ENCODE data around the gene AKNA. TPM values are rescaled to one million over a fixed set of nuclear protein-coding genes. Genes with fewer than 3 reads are reported as not detected.

Gene AKNA
- total and polyA plus RNA-seq, 2 donors (not counting 1 experiment from before 2014, with no cell fraction given), result 178 to 407 TPM

DNA sequence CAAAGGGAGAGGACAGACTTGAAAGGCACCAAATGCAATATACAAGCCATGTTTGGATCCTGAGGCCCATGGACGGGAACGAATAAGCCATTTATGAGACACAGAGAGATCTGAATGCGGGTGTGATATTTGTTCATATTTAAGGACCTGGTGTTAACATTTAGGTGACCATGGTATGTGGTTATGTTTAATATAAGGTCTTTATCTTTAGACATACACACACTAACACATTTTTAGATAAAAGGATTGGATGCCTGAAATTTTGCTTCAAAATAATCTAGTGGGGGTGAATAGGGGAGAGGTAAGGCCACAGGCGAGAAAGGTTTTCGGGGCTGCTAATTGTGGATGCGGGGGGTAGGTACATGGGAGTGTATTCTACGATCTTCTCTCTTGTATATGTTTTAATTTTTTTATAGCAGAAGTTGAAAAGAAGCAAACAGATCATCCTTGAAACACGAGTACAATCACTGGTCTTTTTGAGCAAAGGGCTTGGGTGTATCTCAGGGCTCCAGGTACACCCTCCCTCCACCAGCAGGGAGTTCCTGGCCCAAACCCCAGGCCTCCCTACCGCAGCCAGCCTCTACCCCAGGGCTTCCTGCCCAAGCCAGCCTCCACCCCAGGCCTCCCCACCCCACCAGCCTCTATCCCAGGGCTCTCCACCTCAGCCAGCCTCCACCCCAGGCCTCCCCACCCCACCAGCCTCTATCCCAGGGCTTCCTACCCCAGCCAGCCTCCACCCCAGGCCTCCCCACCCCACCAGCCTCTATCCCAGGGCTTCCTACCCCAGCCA lies 12.2 kb downstream of the AKNA start:
- Histone ChIP-seq H3K4me1 (ENCODE audit: control insufficient read depth in 2 of 2, insufficient read depth in 2 of 2, low read length in 2 of 2) (peaks cover 84 to 92% of the 10 kb centered on the region in 2 donors), H3K4me3 (ENCODE audit: control extremely low read depth in 1 of 5, extremely low read depth in 1 of 5, insufficient read depth in 1 of 5, low read depth in 2 of 5, low read length in 4 of 5) (no peak overlapping the region), H3K9me3 (ENCODE audit: control extremely low read depth in 1 of 3, control insufficient read depth in 2 of 3, insufficient read depth in 1 of 3, low read length in 2 of 3) (no peaks in the 10 kb centered on the region), H3K4me2 (replicated peaks; ENCODE audit: low read depth, low read length, poor library complexity, severe bottlenecking) (peak overlapping the region; percentile 75), H3K9ac (ENCODE audit: low read length) (no peak overlapping the region), H4K20me1 (ENCODE audit: control insufficient read depth, insufficient read depth, low read length, poor library complexity, severe bottlenecking) (peaks cover 39% of the 10 kb centered on the region), H3K79me2 (ENCODE audit: control insufficient read depth, insufficient read depth, low read length) (peaks cover 61% of the 10 kb centered on the region), H3K27ac (ENCODE audit: low read length in 2 of 2) (peak overlapping the region; percentile 58 to 92), H2AFZ (ENCODE audit: insufficient read depth, low read depth, low read length, poor library complexity, severe bottlenecking) (no peak overlapping the region), H3K27me3 (replicated peaks in 1 of 4; ENCODE audit: control extremely low read depth in 1 of 4, control insufficient read depth in 3 of 4, insufficient read depth in 4 of 4, low read length in 3 of 4) (no peaks in the 10 kb centered on the region), H3K36me3 (replicated peaks in 1 of 2; ENCODE audit: control extremely low read depth in 1 of 2, control insufficient read depth in 1 of 2, extremely low read depth in 1 of 2, insufficient read depth in 2 of 2, low read length in 1 of 2) (peaks cover 10 to 88% of the 10 kb centered on the region in 2 experiments)
- peaks cover 89% of the 10 kb centered on the region for H3K4me1 Mint-ChIP-seq
- intact Hi-C loops (cut with micrococcal nuclease), result no loop called here
- H3K9me3 Mint-ChIP-seq (ENCODE audit: insufficient read depth), result no peaks in the 10 kb centered on the region
- ATAC-seq (ENCODE audit: low read depth) (no peak), DNase-seq (no peak)
- 42% methylated on average over 4 of the region's 9 CpGs for WGBS (ENCODE audit: insufficient coverage)
- CTCF ChIA-PET, result interaction anchor here (0.8 to 5.6 kb wide), 4 partner anchors 10 to 278 kb away, joined by 3 to 85 read pairs (median 4); partner anchors contain the start of gene AKNA
- H3K27me3 Mint-ChIP-seq, result no peaks in the 10 kb centered on the region
- H3K27ac Mint-ChIP-seq, result peak overlapping the region; percentile 97
- no peak for TF ChIP-seq EZH2 (IDR thresholded peaks at IDR 0.05; ENCODE audit: borderline replicate concordance, insufficient read depth, low read depth, low read length, poor library complexity, severe bottlenecking)
- TF ChIP-seq, protein P1, sequence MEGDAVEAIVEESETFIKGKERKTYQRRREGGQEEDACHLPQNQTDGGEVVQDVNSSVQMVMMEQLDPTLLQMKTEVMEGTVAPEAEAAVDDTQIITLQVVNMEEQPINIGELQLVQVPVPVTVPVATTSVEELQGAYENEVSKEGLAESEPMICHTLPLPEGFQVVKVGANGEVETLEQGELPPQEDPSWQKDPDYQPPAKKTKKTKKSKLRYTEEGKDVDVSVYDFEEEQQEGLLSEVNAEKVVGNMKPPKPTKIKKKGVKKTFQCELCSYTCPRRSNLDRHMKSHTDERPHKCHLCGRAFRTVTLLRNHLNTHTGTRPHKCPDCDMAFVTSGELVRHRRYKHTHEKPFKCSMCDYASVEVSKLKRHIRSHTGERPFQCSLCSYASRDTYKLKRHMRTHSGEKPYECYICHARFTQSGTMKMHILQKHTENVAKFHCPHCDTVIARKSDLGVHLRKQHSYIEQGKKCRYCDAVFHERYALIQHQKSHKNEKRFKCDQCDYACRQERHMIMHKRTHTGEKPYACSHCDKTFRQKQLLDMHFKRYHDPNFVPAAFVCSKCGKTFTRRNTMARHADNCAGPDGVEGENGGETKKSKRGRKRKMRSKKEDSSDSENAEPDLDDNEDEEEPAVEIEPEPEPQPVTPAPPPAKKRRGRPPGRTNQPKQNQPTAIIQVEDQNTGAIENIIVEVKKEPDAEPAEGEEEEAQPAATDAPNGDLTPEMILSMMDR (IDR thresholded peaks at IDR 0.05), result no peak
- H3K4me3 Mint-ChIP-seq, result peak overlapping the region; percentile 5
- POLR2A ChIA-PET, result interaction anchor here (5.1 kb wide), 1 partner anchor 12 kb away, joined by 135 read pairs; the partner anchor contains the start of gene AKNA

GRCh38 chr9:114374936-114375335 lies 12.8 kb downstream of the AKNA start:
- Mint-ChIP-seq H3K4me1 (peaks cover 91% of the 10 kb centered on the region), H3K27me3 (no peaks in the 10 kb centered on the region), H3K9me3 (ENCODE audit: insufficient read depth) (no peaks in the 10 kb centered on the region), H3K27ac (peak overlapping the region; percentile 97), H3K4me3 (peak overlapping the region; percentile 2)
- Histone ChIP-seq H3K4me1 (ENCODE audit: control insufficient read depth in 2 of 2, insufficient read depth in 2 of 2, low read length in 2 of 2) (peaks cover 87 to 96% of the 10 kb centered on the region in 2 donors), H3K27ac (ENCODE audit: low read length in 2 of 2) (peak overlapping the region; percentile 58 to 92), H4K20me1 (ENCODE audit: control insufficient read depth, insufficient read depth, low read length, poor library complexity, severe bottlenecking) (peaks cover 32% of the 10 kb centered on the region), H2AFZ (ENCODE audit: insufficient read depth, low read depth, low read length, poor library complexity, severe bottlenecking) (no peak overlapping the region), H3K4me3 (ENCODE audit: control extremely low read depth in 1 of 5, extremely low read depth in 1 of 5, insufficient read depth in 1 of 5, low read depth in 2 of 5, low read length in 4 of 5) (no peak overlapping the region), H3K9ac (ENCODE audit: low read length) (no peak overlapping the region), H3K36me3 (replicated peaks in 1 of 2; ENCODE audit: control extremely low read depth in 1 of 2, control insufficient read depth in 1 of 2, extremely low read depth in 1 of 2, insufficient read depth in 2 of 2, low read length in 1 of 2) (peaks cover 8 to 88% of the 10 kb centered on the region in 2 experiments), H3K79me2 (ENCODE audit: control insufficient read depth, insufficient read depth, low read length) (peaks cover 61% of the 10 kb centered on the region), H3K27me3 (replicated peaks in 1 of 4; ENCODE audit: control extremely low read depth in 1 of 4, control insufficient read depth in 3 of 4, insufficient read depth in 4 of 4, low read length in 3 of 4) (no peaks in the 10 kb centered on the region), H3K9me3 (ENCODE audit: control extremely low read depth in 1 of 3, control insufficient read depth in 2 of 3, insufficient read depth in 1 of 3, low read length in 2 of 3) (no peaks in the 10 kb centered on the region), H3K4me2 (replicated peaks; ENCODE audit: low read depth, low read length, poor library complexity, severe bottlenecking) (peak overlapping the region; percentile 75)
- TF ChIP-seq, protein P1 (IDR thresholded peaks at IDR 0.05), result no peak
- TF ChIP-seq EZH2 (IDR thresholded peaks at IDR 0.05; ENCODE audit: borderline replicate concordance, insufficient read depth, low read depth, low read length, poor library complexity, severe bottlenecking), result no peak
- 96% methylated on average over 6 of the region's 9 CpGs for WGBS (ENCODE audit: insufficient coverage)
- ATAC-seq (ENCODE audit: low read depth) (no peak), DNase-seq (no peak)
- POLR2A ChIA-PET, result interaction anchor here (5.1 kb wide), 1 partner anchor 12 kb away, joined by 135 read pairs; the partner anchor contains the start of gene AKNA
- intact Hi-C loops (cut with micrococcal nuclease), result loop anchor here (5.0 kb wide), 1 partner anchor 77 kb away; no protein-coding TSS in a partner anchor
- CTCF ChIA-PET, result interaction anchor here (0.8 to 5.6 kb wide), 3 partner anchors 10 to 279 kb away, joined by 3 to 85 read pairs (median 6); partner anchors contain the start of gene AKNA
